Ishikawa (cell line): ENCODE data around the gene MRPS9.
A peak's percentile ranks its signal among the peaks of the same experiment; 100 is the strongest.

Experiments
- CEBPB ChIP-seq: IDR thresholded peaks from 2 replicates; pipeline ENCODE4 v1.6.1; 2012
- CREB1 ChIP-seq: IDR thresholded peaks from 2 replicates; pipeline ENCODE4 v1.6.1; 2012; ENCODE audit warnings: low read depth
- EGR1 ChIP-seq: IDR thresholded peaks from 2 replicates; pipeline ENCODE4 v1.6.1; 2012
- EP300 ChIP-seq: IDR thresholded peaks from 2 replicates; pipeline ENCODE4 v1.6.1; 2012; ENCODE audit warnings: borderline replicate concordance
- FOXM1 ChIP-seq: IDR thresholded peaks from 2 replicates; pipeline ENCODE4 v1.6.1; 2012; ENCODE audit warnings: low read depth, borderline replicate concordance
- NFIC ChIP-seq: IDR thresholded peaks from 2 replicates; pipeline ENCODE4 v1.6.1; 2012
- RAD21 ChIP-seq: IDR thresholded peaks from 2 replicates; pipeline ENCODE4 v1.6.1; 2012; ENCODE audit warnings: low read depth
- TAF1 ChIP-seq: IDR thresholded peaks from 2 replicates; pipeline ENCODE4 v1.6.1; 2012; ENCODE audit warnings: low read depth, mild to moderate bottlenecking
- TCF12 ChIP-seq: IDR thresholded peaks from 2 replicates; pipeline ENCODE4 v1.6.1; 2012; ENCODE audit warnings: low read depth
- TEAD4 ChIP-seq: IDR thresholded peaks from 2 replicates; pipeline ENCODE4 v1.6.1; 2012
- YY1 ChIP-seq: IDR thresholded peaks from 2 replicates; pipeline ENCODE4 v1.6.1; 2012; ENCODE audit warnings: low read depth
- ZBTB7A ChIP-seq: IDR thresholded peaks from 2 replicates; pipeline ENCODE4 v1.6.1; 2012; ENCODE audit warnings: low read depth
- TF ChIP-seq, protein P1 (sequence below): IDR thresholded peaks from 2 replicates; pipeline ENCODE4 v1.6.1; 2012
- TF ChIP-seq, protein P2 (sequence below): IDR thresholded peaks from 2 replicates; pipeline ENCODE4 v1.6.1; 2012
- TF ChIP-seq, protein P3 (sequence below): IDR thresholded peaks from 2 replicates; pipeline ENCODE4 v1.6.1; 2012; ENCODE audit warnings: low read depth, mild to moderate bottlenecking

The MRPS9 gene

DNA sequence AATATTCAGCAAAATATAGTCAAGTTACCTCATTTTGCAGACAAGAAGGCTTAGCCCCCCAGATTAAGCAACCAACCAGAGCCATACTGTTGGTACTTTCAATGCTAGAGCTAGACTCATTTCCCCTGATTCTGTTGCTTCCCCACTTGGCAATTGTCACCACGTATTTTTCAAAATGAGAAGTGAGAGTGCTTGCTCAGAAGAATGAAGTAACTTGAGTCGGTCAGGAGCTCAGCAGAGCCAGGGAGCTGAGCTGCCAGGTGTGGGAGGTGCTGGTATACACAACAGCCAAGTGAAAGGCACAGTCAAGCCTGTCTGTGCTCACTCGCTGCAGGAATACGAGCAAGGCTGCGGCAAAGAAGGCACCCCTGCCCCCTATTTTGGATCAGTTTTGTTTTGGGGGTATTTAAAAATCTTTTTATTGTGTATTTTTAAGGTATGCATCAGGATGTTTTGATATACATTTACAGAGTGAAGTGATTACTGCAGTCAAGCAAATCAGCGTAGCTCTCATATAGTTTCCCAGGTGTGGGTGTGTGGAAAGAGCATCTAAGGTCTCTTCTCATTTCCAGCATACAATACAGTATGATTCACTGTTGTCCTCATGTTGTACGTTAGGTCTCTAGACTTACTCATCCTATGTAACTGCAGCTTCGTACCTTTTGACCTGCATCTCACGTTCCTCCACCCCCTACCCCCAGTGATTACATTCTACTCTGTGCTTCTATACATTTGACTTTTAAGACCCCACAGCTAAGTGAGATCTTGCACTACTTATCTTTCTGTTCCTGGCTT is 62.4 kb downstream of the MRPS9 start:
- TF ChIP-seq EGR1: no peak

DNA sequence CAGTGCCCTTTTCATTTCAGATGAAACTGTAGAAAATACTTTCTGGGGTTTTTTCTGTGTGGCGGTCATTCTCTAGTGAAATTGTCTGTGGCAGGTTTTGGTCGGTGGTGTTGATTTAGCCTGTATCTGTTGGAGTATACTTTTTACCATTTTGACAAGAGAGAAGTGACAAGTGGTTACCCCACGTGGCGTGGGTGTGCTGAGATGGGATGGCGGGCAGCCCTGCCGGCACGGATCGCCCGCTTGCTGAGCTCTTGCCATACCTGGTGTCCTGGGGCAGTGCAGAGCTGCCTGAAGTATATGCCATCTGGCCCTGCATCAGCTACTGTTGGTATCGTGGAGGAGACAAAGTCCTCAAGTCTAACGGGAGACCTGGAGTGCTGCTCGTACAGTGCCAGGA is 64.1 kb downstream of the MRPS9 start:
- TF ChIP-seq ZBTB7A: no peak
- no peak for TF ChIP-seq TAF1
- no peak for TF ChIP-seq CEBPB
- TF ChIP-seq TCF12: no peak
- no peak for TF ChIP-seq NFIC
- TF ChIP-seq CREB1: no peak
- TF ChIP-seq, protein P1, sequence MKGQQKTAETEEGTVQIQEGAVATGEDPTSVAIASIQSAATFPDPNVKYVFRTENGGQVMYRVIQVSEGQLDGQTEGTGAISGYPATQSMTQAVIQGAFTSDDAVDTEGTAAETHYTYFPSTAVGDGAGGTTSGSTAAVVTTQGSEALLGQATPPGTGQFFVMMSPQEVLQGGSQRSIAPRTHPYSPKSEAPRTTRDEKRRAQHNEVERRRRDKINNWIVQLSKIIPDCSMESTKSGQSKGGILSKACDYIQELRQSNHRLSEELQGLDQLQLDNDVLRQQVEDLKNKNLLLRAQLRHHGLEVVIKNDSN: no peak
- no peak for TF ChIP-seq YY1
- TF ChIP-seq, protein P2, sequence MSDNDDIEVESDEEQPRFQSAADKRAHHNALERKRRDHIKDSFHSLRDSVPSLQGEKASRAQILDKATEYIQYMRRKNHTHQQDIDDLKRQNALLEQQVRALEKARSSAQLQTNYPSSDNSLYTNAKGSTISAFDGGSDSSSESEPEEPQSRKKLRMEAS: no peak
- TF ChIP-seq EP300: no peak
- no peak for TF ChIP-seq FOXM1
- TF ChIP-seq, protein P3, sequence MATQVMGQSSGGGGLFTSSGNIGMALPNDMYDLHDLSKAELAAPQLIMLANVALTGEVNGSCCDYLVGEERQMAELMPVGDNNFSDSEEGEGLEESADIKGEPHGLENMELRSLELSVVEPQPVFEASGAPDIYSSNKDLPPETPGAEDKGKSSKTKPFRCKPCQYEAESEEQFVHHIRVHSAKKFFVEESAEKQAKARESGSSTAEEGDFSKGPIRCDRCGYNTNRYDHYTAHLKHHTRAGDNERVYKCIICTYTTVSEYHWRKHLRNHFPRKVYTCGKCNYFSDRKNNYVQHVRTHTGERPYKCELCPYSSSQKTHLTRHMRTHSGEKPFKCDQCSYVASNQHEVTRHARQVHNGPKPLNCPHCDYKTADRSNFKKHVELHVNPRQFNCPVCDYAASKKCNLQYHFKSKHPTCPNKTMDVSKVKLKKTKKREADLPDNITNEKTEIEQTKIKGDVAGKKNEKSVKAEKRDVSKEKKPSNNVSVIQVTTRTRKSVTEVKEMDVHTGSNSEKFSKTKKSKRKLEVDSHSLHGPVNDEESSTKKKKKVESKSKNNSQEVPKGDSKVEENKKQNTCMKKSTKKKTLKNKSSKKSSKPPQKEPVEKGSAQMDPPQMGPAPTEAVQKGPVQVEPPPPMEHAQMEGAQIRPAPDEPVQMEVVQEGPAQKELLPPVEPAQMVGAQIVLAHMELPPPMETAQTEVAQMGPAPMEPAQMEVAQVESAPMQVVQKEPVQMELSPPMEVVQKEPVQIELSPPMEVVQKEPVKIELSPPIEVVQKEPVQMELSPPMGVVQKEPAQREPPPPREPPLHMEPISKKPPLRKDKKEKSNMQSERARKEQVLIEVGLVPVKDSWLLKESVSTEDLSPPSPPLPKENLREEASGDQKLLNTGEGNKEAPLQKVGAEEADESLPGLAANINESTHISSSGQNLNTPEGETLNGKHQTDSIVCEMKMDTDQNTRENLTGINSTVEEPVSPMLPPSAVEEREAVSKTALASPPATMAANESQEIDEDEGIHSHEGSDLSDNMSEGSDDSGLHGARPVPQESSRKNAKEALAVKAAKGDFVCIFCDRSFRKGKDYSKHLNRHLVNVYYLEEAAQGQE: no peak
- no peak for TF ChIP-seq TEAD4
- no peak for TF ChIP-seq RAD21
- no peak for TF ChIP-seq EGR1

DNA sequence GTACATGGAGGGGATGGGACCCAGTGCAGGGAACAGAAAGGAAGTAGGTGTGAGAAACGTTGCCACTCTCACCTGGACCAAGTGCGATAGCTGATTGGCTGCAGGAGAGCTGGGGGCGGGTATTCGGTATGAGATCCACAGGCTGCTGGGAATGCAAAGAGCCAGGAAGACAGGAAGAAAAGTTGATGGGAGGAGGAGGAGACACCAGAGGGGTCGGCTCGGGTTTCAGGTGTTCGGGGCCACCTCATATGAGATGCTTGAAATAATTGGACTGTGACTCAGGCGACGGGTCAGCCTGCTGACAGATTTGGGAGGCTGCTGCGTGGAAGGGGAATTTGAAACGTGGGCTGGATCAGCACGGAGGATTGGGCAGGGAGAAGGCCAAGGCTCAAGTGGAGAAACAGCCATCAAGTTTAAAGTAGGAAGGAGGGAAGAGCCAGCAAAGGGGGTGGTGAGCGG is 65.1 kb downstream of the MRPS9 start:
- TF ChIP-seq RAD21 (no peak; the same call in 1 of the 2 replicates), EGR1 (no peak), NFIC (no peak), CEBPB (no peak), EP300 (peak; percentile 60; the same call in 1 of the 2 replicates), YY1 (no peak), TCF12 (peak; percentile 65; the same call in 1 of the 2 replicates), ZBTB7A (no peak), FOXM1 (no peak), CREB1 (no peak; the same call in 1 of the 2 replicates), TEAD4 (peak; percentile 98), TAF1 (no peak)
- TF ChIP-seq, protein P1: no peak
- TF ChIP-seq, protein P3: no peak
- TF ChIP-seq, protein P2: peak; percentile 97

DNA sequence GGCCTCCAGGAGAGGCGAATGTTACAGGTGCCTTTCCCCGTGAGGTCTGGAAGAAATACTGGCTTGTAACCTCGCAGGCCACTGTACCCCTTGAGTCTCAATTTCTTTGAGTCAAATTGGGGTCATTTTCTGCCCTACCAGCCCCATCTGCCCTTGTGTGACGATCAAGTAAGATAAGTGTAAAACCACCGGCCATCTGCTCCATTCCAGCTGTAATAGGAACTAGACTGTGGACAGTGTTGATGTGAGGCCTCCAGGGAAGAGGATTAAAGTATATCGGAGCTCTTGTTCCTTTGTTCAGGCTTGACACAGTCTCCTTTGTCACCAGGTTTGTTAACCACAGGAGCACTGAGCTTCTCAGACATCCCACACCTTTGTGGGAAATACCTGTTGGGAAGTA is 65.6 kb downstream of the MRPS9 start:
- TF ChIP-seq EGR1 (no peak), TCF12 (no peak), ZBTB7A (no peak), EP300 (no peak), CREB1 (no peak), CEBPB (no peak), FOXM1 (no peak)

DNA sequence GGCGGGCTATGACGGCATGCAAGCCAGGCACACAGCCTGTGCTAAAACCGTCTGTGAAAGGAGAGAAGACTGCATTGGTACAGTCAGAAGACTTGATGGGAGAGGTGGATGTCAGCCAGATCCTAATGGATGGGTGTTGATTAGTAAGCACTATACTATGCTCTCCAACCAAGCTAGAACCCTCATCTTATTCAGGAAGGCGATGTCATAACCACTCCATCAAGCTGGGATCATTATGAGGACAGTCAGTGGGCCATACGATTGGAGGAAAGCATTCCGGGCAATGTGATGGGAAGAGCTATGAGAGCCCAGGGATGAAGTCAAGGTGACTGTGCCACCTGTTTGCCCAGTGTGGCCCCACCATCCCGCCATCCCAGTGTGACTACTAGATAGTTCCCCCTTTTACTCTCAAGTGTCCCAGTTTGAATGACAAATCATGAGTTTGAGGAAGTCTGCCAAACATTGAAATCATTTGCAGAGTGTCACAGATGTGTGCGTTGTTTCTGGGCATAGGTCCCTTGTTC is 66.4 kb downstream of the MRPS9 start:
- TF ChIP-seq, protein P3: no peak
- TF ChIP-seq TAF1 (no peak), EP300 (no peak)
- TF ChIP-seq, protein P2: no peak
